Neural cell (in vitro differentiated cells): ENCODE data around the gene MEGF6. TPM values are rescaled to one million over a fixed set of nuclear protein-coding genes. Genes with fewer than 3 reads are reported as not detected.

Experiments used
- H2AFZ ChIP-seq: fragments of 200-600, 300-800 bp; sonication (generic), shearing (Covaris generic); 2 replicates; pipeline ENCODE4 v1.6.0; 2014; ENCODE audit warnings: low read depth, mild to moderate bottlenecking, antibody characterized with exemption, low read length, moderate library complexity
- H3F3A ChIP-seq: fragments of 200-600 bp; shearing (Covaris generic); 2 replicates; pipeline ENCODE4 v1.6.1; 2016; ENCODE audit warnings: mild to moderate bottlenecking, moderate library complexity, mixed read lengths, antibody characterized with exemption, low read length; ENCODE audit not compliant: insufficient read depth, poor library complexity, severe bottlenecking
- H3K27ac ChIP-seq: fragments of 200-600, 300-800 bp; sonication (generic), shearing (Covaris generic); 2 replicates; pipeline ENCODE4 v1.5.1; 2014; ENCODE audit warnings: mild to moderate bottlenecking, low read length, moderate library complexity
- H3K27me3 ChIP-seq: fragments of 300-800, 200-600 bp; sonication (generic), shearing (Covaris generic); 2 replicates; pipeline ENCODE4 v1.6.0; 2014; ENCODE audit warnings: mild to moderate bottlenecking, low read depth, low read length, moderate library complexity; ENCODE audit not compliant: insufficient read depth
- H3K36me3 ChIP-seq: fragments of 300-800, 200-600 bp; sonication (generic), shearing (Covaris generic); 2 replicates; pipeline ENCODE4 v1.5.1; 2014; ENCODE audit warnings: mild to moderate bottlenecking, antibody characterized with exemption, low read length, moderate library complexity; ENCODE audit not compliant: insufficient read depth
- H3K4me2 ChIP-seq: fragments of 300-800, 200-600 bp; sonication (generic), shearing (Covaris generic); 2 replicates; pipeline ENCODE4 v1.6.0; 2014; ENCODE audit warnings: mild to moderate bottlenecking, low read length
- H3K4me3 ChIP-seq: fragments of 300-800, 200-600 bp; sonication (generic), shearing (Covaris generic); 2 replicates; pipeline ENCODE4 v1.5.1; 2014; ENCODE audit warnings: mild to moderate bottlenecking, low read length, moderate library complexity
- H3K79me2 ChIP-seq: fragments of 200-600 bp; shearing (Covaris generic); replicated peaks from 2 replicates; pipeline ENCODE4 v1.6.0; 2014; ENCODE audit warnings: mild to moderate bottlenecking, low read length, moderate library complexity; ENCODE audit not compliant: insufficient read depth
- H3K9ac ChIP-seq: fragments of 300-800, 200-600 bp; sonication (generic), shearing (Covaris generic); 2 replicates; pipeline ENCODE4 v1.6.1; 2016; ENCODE audit warnings: mild to moderate bottlenecking, low read length, mixed read lengths
- H3K9me2 ChIP-seq: fragments of 200-600 bp; shearing (Covaris generic); 2 replicates; pipeline ENCODE4 v1.6.1; 2016; ENCODE audit warnings: mild to moderate bottlenecking, low read length, mixed read lengths; ENCODE audit not compliant: insufficient read depth
- H3K9me3 ChIP-seq: fragments of 200-600, 300-800 bp; sonication (generic), shearing (Covaris generic); 2 replicates; pipeline ENCODE4 v1.6.1; 2016; ENCODE audit warnings: mild to moderate bottlenecking, mixed run types, low read length, moderate library complexity, mixed read lengths
- H4K20me1 ChIP-seq: fragments of 200-600 bp; shearing (Covaris generic); 2 replicates; pipeline ENCODE4 v1.6.1; 2016; ENCODE audit warnings: mild to moderate bottlenecking, mixed run types; ENCODE audit not compliant: insufficient read depth
- CTCF ChIP-seq: fragments of 450-650 bp; IDR thresholded peaks from 2 replicates; pipeline ENCODE4 v1.5.1; 2014; ENCODE audit warnings: antibody characterized with exemption, mild to moderate bottlenecking, moderate library complexity; ENCODE audit not compliant: poor library complexity, severe bottlenecking
- EP300 ChIP-seq: fragments of 450-650 bp; conservative IDR thresholded peaks from 2 replicates; pipeline ENCODE4 v1.6.1; 2014; ENCODE audit warnings: antibody characterized with exemption, mild to moderate bottlenecking, moderate library complexity; ENCODE audit not compliant: poor library complexity, severe bottlenecking
- EZH2 ChIP-seq: fragments of 200-600, 300-800 bp; shearing (Covaris generic), sonication (generic); IDR thresholded peaks from 2 replicates; pipeline ENCODE4 v1.6.1; 2014; ENCODE audit warnings: antibody characterized with exemption, low read length, borderline replicate concordance, mild to moderate bottlenecking; ENCODE audit not compliant: insufficient read depth, poor library complexity, severe bottlenecking
- MXI1 ChIP-seq: fragments of 450-650 bp; conservative IDR thresholded peaks from 2 replicates; pipeline ENCODE4 v1.6.1; 2014; ENCODE audit warnings: antibody characterized with exemption, mild to moderate bottlenecking; ENCODE audit not compliant: poor library complexity, severe bottlenecking
- POLR2AphosphoS5 ChIP-seq: IDR thresholded peaks from 2 replicates; pipeline ENCODE4 v1.6.1; 2012
- RAD21 ChIP-seq: fragments of 450-650 bp; conservative IDR thresholded peaks from 2 replicates; pipeline ENCODE4 v1.6.1; 2014; ENCODE audit warnings: antibody characterized with exemption, mild to moderate bottlenecking, moderate library complexity
- REST ChIP-seq: IDR thresholded peaks from 2 replicates; pipeline ENCODE4 v1.6.1; 2012; ENCODE audit warnings: borderline replicate concordance
- SMC3 ChIP-seq: fragments of 450-650 bp; conservative IDR thresholded peaks from 2 replicates; pipeline ENCODE4 v1.6.1; 2014; ENCODE audit warnings: antibody characterized with exemption, mild to moderate bottlenecking, moderate library complexity; ENCODE audit not compliant: poor library complexity
- TAF1 ChIP-seq: IDR thresholded peaks from 2 replicates; pipeline ENCODE4 v1.6.1; 2012; ENCODE audit warnings: low read depth
- polyA plus RNA-seq: library from polyadenylated mRNA; depleted of rRNA; stranded (reverse); fragments of >200 nt; gene quantifications from 2 replicates; pipeline ENCODE4 v1.2.3, GENCODE V29; 2014

The MEGF6 gene
- polyA plus RNA-seq, 1 donor from 2014 or later, result 6.0 TPM

DNA sequence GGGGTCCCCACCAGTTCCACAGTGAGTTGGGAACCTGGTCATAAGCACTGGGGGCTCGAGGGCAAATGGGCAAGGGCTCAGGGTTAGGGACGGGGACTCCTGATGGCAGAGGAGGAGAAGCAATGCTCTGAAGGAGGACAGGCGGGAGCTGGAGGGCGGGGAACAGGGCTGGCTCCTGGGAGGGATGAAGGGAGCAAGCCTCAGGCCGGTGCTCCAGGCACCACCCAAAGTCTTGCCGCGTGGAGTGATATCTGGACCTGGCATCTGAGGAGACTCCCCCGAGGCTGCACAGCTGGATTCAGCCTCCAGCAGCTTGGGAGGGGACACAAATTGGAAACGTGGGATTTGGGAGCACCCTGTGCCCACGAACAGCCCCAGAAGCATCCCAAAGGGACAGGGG is 11.0 kb downstream of the MEGF6 start:
- TF ChIP-seq EZH2 (no peak), SMC3 (no peak), RAD21 (no peak), TAF1 (no peak), MXI1 (no peak), CTCF (no peak), EP300 (no peak), POLR2AphosphoS5 (no peak)
- Histone ChIP-seq H2AFZ (no peak overlapping the region), H3K27me3 (no peaks in the 10 kb centered on the region), H3K27ac (no peak overlapping the region), H4K20me1 (no peaks in the 10 kb centered on the region), H3K9me2 (no peaks in the 10 kb centered on the region), H3K36me3 (no peaks in the 10 kb centered on the region), H3K9me3 (no peaks in the 10 kb centered on the region), H3K4me3 (no peak overlapping the region), H3K9ac (no peak overlapping the region), H3F3A (no peaks in the 10 kb centered on the region), H3K4me2 (no peak overlapping the region), H3K79me2 (no peaks in the 10 kb centered on the region)

DNA sequence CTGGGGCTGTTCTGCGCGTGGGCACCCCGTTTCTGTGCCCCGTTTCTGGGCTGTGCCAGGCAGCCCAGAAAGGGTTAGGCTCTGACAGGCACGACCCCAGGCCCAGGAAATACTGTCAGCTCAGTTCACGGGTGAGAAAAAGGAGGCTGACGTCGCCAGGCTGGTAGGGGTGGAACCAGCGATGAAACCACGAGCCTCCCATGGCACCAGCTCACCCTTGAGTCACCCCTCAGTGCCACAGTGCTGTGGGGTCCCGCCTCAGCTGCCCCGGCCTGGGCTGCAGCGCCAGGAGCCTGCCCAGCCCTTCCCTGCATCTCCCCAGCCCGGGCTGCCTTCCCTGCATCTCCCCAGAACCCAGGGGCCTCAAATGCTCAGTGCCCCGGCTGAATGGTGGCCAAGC is 11.5 kb downstream of the MEGF6 start:
- Histone ChIP-seq H3K9ac (no peak overlapping the region), H3K27me3 (no peaks in the 10 kb centered on the region), H3K4me2 (no peak overlapping the region), H3K79me2 (no peaks in the 10 kb centered on the region), H3K9me2 (no peaks in the 10 kb centered on the region), H3K36me3 (no peaks in the 10 kb centered on the region), H3K4me3 (no peak overlapping the region), H4K20me1 (no peaks in the 10 kb centered on the region), H2AFZ (no peak overlapping the region), H3K27ac (no peak overlapping the region), H3K9me3 (no peaks in the 10 kb centered on the region), H3F3A (no peaks in the 10 kb centered on the region)
- TF ChIP-seq REST, result no peak
- TF ChIP-seq CTCF, result no peak
- TF ChIP-seq SMC3, result no peak
- no peak for TF ChIP-seq MXI1
- no peak for TF ChIP-seq EP300
- no peak for TF ChIP-seq RAD21
- no peak for TF ChIP-seq TAF1
- no peak for TF ChIP-seq EZH2
- no peak for TF ChIP-seq POLR2AphosphoS5
